SH-SY5Y (cell line): Measurements from ENCODE around the gene HOXD8.

ENCODE experiments used
- GATA2 ChIP-seq: IDR thresholded peaks from 2 replicates; pipeline ENCODE4 v1.6.1; 2011; ENCODE audit warnings: mild to moderate bottlenecking, low read depth, low read length
- GATA3 ChIP-seq: IDR thresholded peaks from 2 replicates; pipeline ENCODE4 v1.6.1; 2011; ENCODE audit warnings: low read depth, mild to moderate bottlenecking, low read length, moderate library complexity

GRCh38 chr2:176137252-176137580 lies 7.7 kb downstream of the HOXD8 start:
- no peak for TF ChIP-seq GATA2
- TF ChIP-seq GATA3 = no peak
